ENCODE measurements around the gene KLHL22.
"Not testable (repeated sequence)": the region's sequence is repeated elsewhere in the genome, so short reads cannot be mapped to it uniquely, and the experiment has no call there.

Gene KLHL22

DNA sequence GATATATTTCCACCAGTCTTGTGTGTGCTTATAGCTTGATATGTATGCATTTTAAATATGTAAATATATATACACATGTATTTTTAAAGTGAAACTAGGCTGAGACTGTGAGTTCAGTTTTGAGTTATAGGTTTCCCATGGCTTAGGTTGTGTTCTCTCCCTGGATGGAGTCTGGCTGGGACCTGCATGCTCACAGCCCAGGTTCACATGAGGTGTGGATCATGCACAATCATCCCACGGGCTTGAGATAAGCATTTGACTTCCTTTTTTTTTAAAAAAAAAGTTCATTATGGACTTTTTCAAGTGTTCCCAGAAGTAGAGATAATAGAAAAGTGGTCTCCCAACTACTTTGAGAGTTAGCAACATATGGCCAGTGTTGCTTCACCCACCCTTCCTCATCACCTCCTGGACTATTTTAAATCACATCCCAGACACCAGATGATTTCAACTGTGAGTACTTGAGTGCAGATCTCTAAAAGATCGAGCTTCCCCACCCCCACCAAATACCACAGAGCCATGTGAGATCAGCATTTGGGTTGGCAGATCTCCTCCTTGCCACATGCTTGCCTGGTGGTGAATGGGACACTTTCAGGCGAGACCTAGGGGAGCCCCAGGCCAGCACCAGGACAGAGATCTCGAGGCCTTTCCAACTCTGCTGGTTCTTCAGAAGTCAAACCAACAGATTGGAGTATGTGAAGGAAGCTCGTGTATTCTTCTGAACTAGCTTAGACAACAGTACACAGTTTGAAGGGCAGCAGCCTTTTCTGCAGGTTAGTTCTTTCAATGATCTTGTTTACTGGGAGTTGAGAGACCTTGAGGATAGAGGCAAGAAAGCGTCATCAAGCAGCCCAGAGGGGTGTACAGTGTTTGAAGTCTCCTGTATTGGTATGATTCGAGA is 27.7 kb upstream of the KLHL22 start:
- peak; percentile 61 to 76 (median 62) for DNase-seq

GRCh38 chr22:20522134-20523004 is 26.8 kb upstream of the KLHL22 start:
- DNase-seq: no peak

GRCh38 chr22:20520093-20520511 is 24.5 kb upstream of the KLHL22 start:
- peak; percentile 67 to 78 (median 76) for DNase-seq

- no peak for DNase-seq
Measured at GRCh38 chr22:20519558-20519957, 24.0 kb upstream of the KLHL22 start.

- no peak for DNase-seq
Measured at GRCh38 chr22:20517841-20518592, 22.4 kb upstream of the KLHL22 start.

DNA sequence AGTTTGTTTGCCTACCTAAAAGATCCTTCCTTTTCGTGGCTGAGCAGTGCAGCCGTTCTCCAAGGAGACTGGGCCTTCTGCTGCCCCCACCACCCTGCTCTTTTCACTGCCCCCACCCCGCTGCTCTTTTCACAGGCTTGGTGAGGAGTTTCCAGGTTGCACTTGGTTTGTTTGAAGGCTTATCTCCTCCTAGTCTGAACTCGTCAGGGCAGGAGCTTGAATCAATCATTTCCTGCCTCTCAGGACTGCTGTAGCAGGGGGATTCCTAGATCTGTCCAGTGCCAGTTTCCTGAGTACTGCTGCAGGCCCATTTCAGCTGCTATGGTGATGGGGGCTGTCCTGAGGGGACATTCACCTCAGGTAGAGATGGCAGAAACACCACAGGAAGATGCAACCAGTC is 21.8 kb upstream of the KLHL22 start:
- DNase-seq: no peak

- no peak for DNase-seq
Measured at GRCh38 chr22:20516399-20516798, 20.8 kb upstream of the KLHL22 start.

GRCh38 chr22:20514658-20515406 is 19.2 kb upstream of the KLHL22 start:
- DNase-seq: peak; percentile 88 to 93 (median 92)

- DNase-seq: no peak
Measured at GRCh38 chr22:20511578-20512229, 16.1 kb upstream of the KLHL22 start.

- DNase-seq: no peak
Measured at GRCh38 chr22:20510811-20511577, 15.4 kb upstream of the KLHL22 start.

DNA sequence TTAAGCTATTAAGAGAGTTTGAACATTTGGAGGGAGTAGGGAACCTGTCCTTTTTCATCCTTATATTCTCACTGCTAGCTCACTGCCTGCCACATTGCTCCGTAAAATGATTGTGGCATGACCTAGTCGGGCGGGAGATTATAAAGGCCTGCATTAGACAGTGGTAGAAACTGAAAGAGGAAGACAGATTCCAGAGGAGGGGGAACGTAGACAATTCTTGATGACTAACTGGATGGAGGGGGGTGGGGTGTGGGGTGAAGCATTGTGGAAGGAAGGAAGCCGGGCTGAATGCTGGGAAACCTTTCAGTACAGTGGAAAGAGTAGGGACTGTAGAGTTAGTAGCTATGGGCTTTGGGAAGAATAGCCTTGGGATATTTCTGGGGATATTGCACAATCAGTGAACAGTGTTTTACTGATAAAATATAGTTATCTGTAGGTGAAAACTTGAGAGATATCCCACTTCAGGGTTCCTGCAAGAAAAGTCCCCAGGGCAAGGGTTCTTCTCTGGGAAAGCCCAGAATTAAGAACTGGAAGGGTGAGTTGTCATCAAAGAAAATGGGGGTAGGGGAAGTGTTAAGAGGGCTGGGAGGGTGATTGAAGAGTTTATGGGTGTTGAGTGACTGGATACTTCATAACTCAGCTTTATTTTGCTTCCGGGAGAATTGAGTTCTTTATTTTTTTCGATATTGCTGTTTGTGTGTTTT is 13.9 kb upstream of the KLHL22 start:
- DNase-seq: peak; percentile 92 to 96 (median 95)

- no peak for DNase-seq
Measured at GRCh38 chr22:20508815-20509271, 13.2 kb upstream of the KLHL22 start.

- not testable (repeated sequence) for DNase-seq
Measured at GRCh38 chr22:20508067-20508755, 12.6 kb upstream of the KLHL22 start.

GRCh38 chr22:20507253-20508066 is 11.9 kb upstream of the KLHL22 start, which contains the start of gene MED15:
Gene MED15 (plus strand): TSS chr22:20507610. CDS start chr22:20507679, 69 bp downstream.
- peak; percentile 95 for DNase-seq

GRCh38 chr22:20506543-20507252 is 11.1 kb upstream of the KLHL22 start:
- DNase-seq: no peak

DNA sequence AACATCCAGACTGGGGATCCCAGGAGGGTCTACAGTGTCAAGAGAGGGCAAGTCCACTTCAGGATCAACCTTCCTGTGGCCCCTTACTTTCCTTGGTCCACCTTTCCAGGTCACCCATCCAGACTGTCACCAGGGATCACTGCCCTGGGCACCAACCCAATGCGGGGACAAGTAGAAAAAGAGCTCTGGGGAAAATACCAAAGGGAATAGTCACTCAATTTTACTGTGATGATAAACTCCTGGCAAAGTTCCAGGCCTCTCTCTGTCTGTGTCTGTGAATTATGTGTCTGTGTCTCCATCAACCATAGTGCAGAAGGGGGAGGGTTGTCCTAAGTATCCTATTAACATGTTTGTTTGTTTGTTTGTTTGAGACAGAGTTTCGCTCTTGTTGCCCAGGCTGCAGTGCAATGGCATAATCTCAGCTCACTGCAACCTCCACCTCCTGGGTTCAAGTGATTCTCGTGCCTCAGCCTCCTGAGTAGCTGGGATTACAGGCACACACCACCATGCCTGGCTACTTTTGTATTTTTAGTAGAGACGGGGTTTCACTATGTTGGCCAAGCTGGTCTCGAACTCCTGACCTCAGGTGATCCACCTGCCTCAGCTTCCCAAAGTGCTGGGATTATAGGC is 8.8 kb upstream of the KLHL22 start:
- not testable (repeated sequence) for DNase-seq

DNA sequence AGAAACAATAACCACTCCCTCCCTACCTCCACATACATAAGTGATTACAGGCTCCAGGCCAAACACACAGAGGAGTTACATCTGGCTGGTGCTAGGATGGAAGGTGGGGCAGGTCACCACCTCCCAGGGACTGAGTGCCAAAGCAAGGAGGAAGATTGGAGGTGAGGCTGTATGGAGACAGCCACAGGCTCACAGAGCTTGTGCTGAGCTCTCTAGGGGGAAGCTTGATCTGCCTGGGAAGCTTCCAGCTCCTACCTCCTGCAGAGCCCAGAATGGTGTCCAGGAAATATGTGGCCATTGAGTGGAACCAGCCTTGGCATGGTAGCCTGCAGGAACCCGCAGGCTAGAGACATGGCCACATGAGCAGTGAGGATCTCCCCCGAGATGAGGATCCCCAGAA is 8.2 kb upstream of the KLHL22 start:
- DNase-seq: no peak
